GM23338 (cell line): ENCODE data around the gene ALPL. TPM values are rescaled to one million over a fixed set of nuclear protein-coding genes. Genes with fewer than 3 reads are reported as not detected.

ENCODE experiments used
- ATAC-seq: fragments of 200-7000 bp; cut with Tn5 transposase; 3 replicates; pipeline ENCODE4 v1.9.1; 2020
- DNase-seq: peaks from one replicate; pipeline ENCODE4 v3.0.0-alpha.2; 2015; ENCODE audit warnings: low spot score
- H2AFZ ChIP-seq: fragments of 200-600 bp; sonication (generic); 2 replicates; pipeline ENCODE4 v1.8.0; 2016; ENCODE audit warnings: antibody characterized with exemption, mild to moderate bottlenecking, moderate library complexity
- H3F3A ChIP-seq: fragments of 200-600 bp; sonication (generic); replicated peaks from 2 replicates; pipeline ENCODE4 v1.8.0; 2017; ENCODE audit warnings: antibody characterized with exemption, mixed run types, low read depth
- H3K27ac ChIP-seq: fragments of 200-600 bp; sonication (generic); 2 replicates; pipeline ENCODE4 v1.6.1; 2016; ENCODE audit warnings: low read depth
- H3K27me3 ChIP-seq: fragments of 200-600 bp; sonication (generic); 2 replicates; pipeline ENCODE4 v1.8.0; 2016; ENCODE audit warnings: mild to moderate bottlenecking, mixed run types, moderate library complexity; ENCODE audit not compliant: insufficient read depth
- H3K36me3 ChIP-seq: fragments of 200-600 bp; sonication (generic); 2 replicates; pipeline ENCODE4 v1.8.0; 2016; ENCODE audit warnings: mild to moderate bottlenecking; ENCODE audit not compliant: insufficient read depth
- H3K4me1 ChIP-seq: fragments of 200-600 bp; sonication (generic); 2 replicates; pipeline ENCODE4 v1.8.0; 2016; ENCODE audit warnings: mild to moderate bottlenecking, moderate library complexity; ENCODE audit not compliant: insufficient read depth
- H3K4me2 ChIP-seq: fragments of 200-600 bp; sonication (generic); 2 replicates; pipeline ENCODE4 v1.7.1; 2017; ENCODE audit warnings: mixed run types
- H3K4me3 ChIP-seq: fragments of 200-600 bp; sonication (generic); 2 replicates; pipeline ENCODE4 v1.6.1; 2016; ENCODE audit warnings: mixed run types
- H3K79me2 ChIP-seq: fragments of 200-600 bp; sonication (generic); replicated peaks from 2 replicates; pipeline ENCODE4 v1.8.0; 2017; ENCODE audit warnings: mild to moderate bottlenecking; ENCODE audit not compliant: insufficient read depth
- H3K9me2 ChIP-seq: fragments of 200-600 bp; sonication (generic); 2 replicates; pipeline ENCODE4 v1.8.0; 2017; ENCODE audit not compliant: insufficient read depth
- H4K20me1 ChIP-seq: fragments of 200-600 bp; sonication (generic); replicated peaks from 2 replicates; pipeline ENCODE4 v1.8.0; 2017; ENCODE audit warnings: mild to moderate bottlenecking; ENCODE audit not compliant: insufficient read depth
- H3K27ac Mint-ChIP-seq: 2 replicates; pipeline ENCODE4 v1.8.0; 2020; ENCODE audit warnings: inconsistent platforms, mild to moderate bottlenecking, moderate library complexity, mixed read lengths
- H3K27me3 Mint-ChIP-seq: 3 replicates; pipeline ENCODE4 v1.8.0; 2022; ENCODE audit warnings: low read depth, mild to moderate bottlenecking, moderate library complexity, mixed read lengths, inconsistent platforms; ENCODE audit not compliant: insufficient read depth, poor library complexity
- H3K36me3 Mint-ChIP-seq: 3 replicates; pipeline ENCODE4 v1.8.0; 2021; ENCODE audit warnings: low read depth, mild to moderate bottlenecking, inconsistent platforms, moderate library complexity, mixed read lengths
- H3K4me1 Mint-ChIP-seq: 3 replicates; pipeline ENCODE4 v1.8.0; 2020; ENCODE audit warnings: mild to moderate bottlenecking, inconsistent platforms, mixed read lengths
- H3K4me3 Mint-ChIP-seq: 3 replicates; pipeline ENCODE4 v1.8.0; 2021; ENCODE audit warnings: moderate library complexity, mild to moderate bottlenecking, inconsistent platforms, mixed read lengths
- H3K9me3 Mint-ChIP-seq: 3 replicates; pipeline ENCODE4 v1.8.0; 2020; ENCODE audit warnings: moderate library complexity, mild to moderate bottlenecking, inconsistent platforms, mixed read lengths
- CREB1 ChIP-seq: fragments of 250-450 bp; sonication (Bioruptor Pico); IDR thresholded peaks from 2 replicates; pipeline ENCODE4 v1.5.0; 2020; ENCODE audit warnings: low read depth, mild to moderate bottlenecking, moderate library complexity
- CTCF ChIP-seq, 2 experiments: fragments of 200-600 bp in 1 of 2; sonication (generic) in 1 of 2; conservative IDR thresholded peaks; 2 replicates each; pipeline versions ENCODE4 v1.5.1 to v1.6.1; 2016 to 2017; ENCODE audit warnings: antibody characterized with exemption in 2 of 2, low read depth in 2 of 2, mild to moderate bottlenecking in 2 of 2, moderate library complexity in 1 of 2
- ETS1 ChIP-seq: IDR thresholded peaks from 2 replicates; pipeline ENCODE4 v1.6.1; 2016; ENCODE audit warnings: antibody characterized with exemption
- EZH2 ChIP-seq: fragments of 200-600 bp; sonication (generic); IDR thresholded peaks from one replicate; pipeline ENCODE4 v1.8.0; 2017; ENCODE audit warnings: antibody characterized with exemption, mild to moderate bottlenecking, low read depth; ENCODE audit not compliant: unreplicated experiment
- EZH2phosphoT487 ChIP-seq: fragments of 200-600 bp; sonication (generic); IDR thresholded peaks from one replicate; pipeline ENCODE4 v1.8.1; 2018; ENCODE audit warnings: antibody characterized with exemption; ENCODE audit not compliant: unreplicated experiment
- JUNB ChIP-seq: IDR thresholded peaks from one replicate; pipeline ENCODE4 v1.6.1; 2016; ENCODE audit warnings: antibody characterized with exemption; ENCODE audit not compliant: unreplicated experiment
- NANOG ChIP-seq: IDR thresholded peaks from 2 replicates; pipeline ENCODE4 v1.6.1; 2016; ENCODE audit warnings: antibody characterized with exemption, borderline replicate concordance
- POLR2AphosphoS5 ChIP-seq: IDR thresholded peaks from 2 replicates; pipeline ENCODE4 v1.6.1; 2016; ENCODE audit warnings: antibody characterized with exemption, low read depth
- REST ChIP-seq: IDR thresholded peaks from one replicate; pipeline ENCODE4 v1.6.1; 2018; ENCODE audit warnings: antibody characterized with exemption; ENCODE audit not compliant: unreplicated experiment
- STAT1 ChIP-seq: IDR thresholded peaks from one replicate; pipeline ENCODE4 v1.6.1; 2016; ENCODE audit warnings: antibody characterized with exemption; ENCODE audit not compliant: unreplicated experiment
- ZNF114 ChIP-seq: fragments of 250-450 bp; sonication (Bioruptor Pico); IDR thresholded peaks from 2 replicates; pipeline ENCODE4 v1.5.0; 2020; ENCODE audit warnings: mild to moderate bottlenecking, moderate library complexity
- ZNF331 ChIP-seq: fragments of 250-450 bp; sonication (Bioruptor Pico); IDR thresholded peaks from 2 replicates; pipeline ENCODE4 v1.5.0; 2020; ENCODE audit warnings: low read depth, mild to moderate bottlenecking, moderate library complexity
- ZNF462 ChIP-seq: fragments of 250-450 bp; sonication (Bioruptor Pico); IDR thresholded peaks from 2 replicates; pipeline ENCODE4 v1.5.0; 2020; ENCODE audit warnings: mild to moderate bottlenecking, moderate library complexity
- polyA plus RNA-seq: library from polyadenylated mRNA; unstranded; fragments of >200 nt; fragmentation: Nextera tagmentation; extraction: Ambion mirVana; gene quantifications from 2 replicates; pipeline ENCODE4 v1.2.1, GENCODE V29; 2016
- total RNA-seq: library from RNA; depleted of rRNA; stranded (reverse); fragments of >200 nt; shearing (Covaris generic); gene quantifications from 2 replicates; pipeline ENCODE4 v1.2.3, GENCODE V29; 2014

ALPL gene
- total and polyA plus RNA-seq, 2 experiments from 2014 or later = 116 to 187 TPM

GRCh38 chr1:21592086-21592865 lies 83.1 kb downstream of the ALPL start:
- Histone ChIP-seq H2AFZ (no peak overlapping the region), H3K27me3 (no peaks in the 10 kb centered on the region), H3K4me1 (peaks cover 11% of the 10 kb centered on the region), H3K4me3 (no peak overlapping the region), H3K27ac (no peak overlapping the region), H3K4me2 (no peak overlapping the region), H3K79me2 (no peaks in the 10 kb centered on the region), H3F3A (0 out of 2 replicates have a peak, but pooled peaks cover 4% of the 10 kb centered on the region), H3K9me2 (no peaks in the 10 kb centered on the region), H4K20me1 (no peaks in the 10 kb centered on the region), H3K36me3 (no peaks in the 10 kb centered on the region)
- H3K27me3 Mint-ChIP-seq = peaks cover 24% of the 10 kb centered on the region
- H3K36me3 Mint-ChIP-seq = no peaks in the 10 kb centered on the region
- TF ChIP-seq ZNF462 (CRISPR knock-in tag) (no peak), CTCF (conservative IDR thresholded peaks at IDR 0.05; ENCODE audit: low read depth in 2 of 2) (no peak), EZH2 (no peak), ZNF114 (CRISPR knock-in tag) (no peak), ETS1 (no peak), EZH2phosphoT487 (no peak), REST (no peak), STAT1 (no peak), NANOG (no peak), JUNB (no peak), ZNF331 (CRISPR knock-in tag) (no peak), POLR2AphosphoS5 (no peak), CREB1 (no peak)
- H3K4me3 Mint-ChIP-seq = no peak overlapping the region
- peaks cover 20% of the 10 kb centered on the region for H3K4me1 Mint-ChIP-seq
- ATAC-seq (no peak), DNase-seq (no peak)
- H3K27ac Mint-ChIP-seq = no peak overlapping the region
- no peaks in the 10 kb centered on the region for H3K9me3 Mint-ChIP-seq
